Effector memory CD8-positive, alpha-beta T cell (primary cell): Measurements from ENCODE around the gene RNF141.

Experiments
- ATAC-seq: fragments of 150-1000 bp; cut with Tn5 transposase; replicated peaks from 2 replicates; pipeline ENCODE4 v1.10.0; 2021; ENCODE audit warnings: mild to moderate bottlenecking, moderate library complexity
- DNase-seq, 3 experiments: peaks; one replicate each; pipeline ENCODE4 v3.0.0; 2021
- H3K27ac Mint-ChIP-seq, 2 donors: one replicate each; pipeline ENCODE4 v1.8.0; 2022; ENCODE audit warnings: mild to moderate bottlenecking in 2 of 2, mixed read lengths in 2 of 2, moderate library complexity in 2 of 2
- H3K27me3 Mint-ChIP-seq, 2 donors: one replicate each; pipeline ENCODE4 v1.8.0; 2022; ENCODE audit warnings: mixed read lengths in 2 of 2
- H3K36me3 Mint-ChIP-seq: one replicate; pipeline ENCODE4 v1.8.0; 2022; ENCODE audit warnings: mild to moderate bottlenecking, moderate library complexity, mixed read lengths; ENCODE audit not compliant: insufficient read depth
- H3K4me1 Mint-ChIP-seq, 2 donors: one replicate each; pipeline ENCODE4 v1.8.0; 2022; ENCODE audit warnings: low read depth in 2 of 2, mixed read lengths in 2 of 2
- H3K4me3 Mint-ChIP-seq, 2 donors: one replicate each; pipeline ENCODE4 v1.8.0; 2022; ENCODE audit warnings: mild to moderate bottlenecking in 2 of 2, mixed read lengths in 2 of 2, moderate library complexity in 2 of 2
- H3K9me3 Mint-ChIP-seq, 2 donors: one replicate each; pipeline ENCODE4 v1.8.0; 2022; ENCODE audit warnings: mixed read lengths in 2 of 2

RNF141 gene

DNA sequence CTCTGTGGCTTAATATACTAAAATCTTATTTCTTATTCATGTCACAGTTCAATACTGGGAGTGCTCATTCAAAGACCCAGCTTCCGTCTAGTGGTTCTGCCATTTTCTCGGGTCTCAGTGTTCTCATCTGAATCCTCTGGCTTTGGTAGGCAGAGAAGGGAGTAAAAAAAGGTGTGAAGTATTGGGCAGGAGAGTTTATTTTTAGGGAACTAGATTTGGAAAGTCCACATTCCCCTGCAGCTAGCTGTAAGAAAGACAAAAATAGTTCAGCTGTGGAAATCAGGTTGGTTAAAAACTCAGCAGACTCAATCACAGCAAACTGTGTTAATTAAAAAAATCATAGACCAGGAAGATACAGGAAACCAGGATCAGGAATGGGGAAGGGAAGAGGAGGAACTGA, 31.5 kb upstream of the RNF141 start:
- ATAC-seq (no peak), DNase-seq (no peak)
- Mint-ChIP-seq H3K36me3 (no peaks in the 10 kb centered on the region), H3K4me3 (no peak overlapping the region), H3K27me3 (peaks cover 17 to 47% of the 10 kb centered on the region in 2 donors), H3K27ac (no peak overlapping the region), H3K9me3 (no peaks in the 10 kb centered on the region), H3K4me1 (no peaks in the 10 kb centered on the region)

DNA sequence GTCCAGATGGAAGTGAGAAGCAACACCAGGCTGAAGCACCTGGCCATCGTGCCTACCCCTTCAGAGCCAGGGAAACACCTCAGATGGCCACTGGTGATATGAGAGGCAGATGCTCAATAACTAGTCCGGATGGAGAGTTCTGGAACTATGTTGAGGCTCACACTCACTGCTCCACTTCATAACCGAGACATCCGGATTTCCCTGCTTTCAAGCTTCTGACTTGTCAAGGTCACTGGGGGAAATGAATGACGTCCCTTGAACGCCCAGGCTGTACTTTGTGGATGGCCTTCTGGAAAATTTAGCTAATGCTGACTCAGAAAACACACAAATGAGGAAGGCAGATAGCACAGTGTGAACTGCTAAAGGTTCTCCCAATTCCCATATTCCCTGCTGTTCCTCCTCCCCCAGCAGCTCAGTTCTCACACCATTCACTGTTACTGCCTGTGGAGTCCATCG, 27.5 kb upstream of the RNF141 start, which contains the start of gene LYVE1:
Gene LYVE1 (minus strand): TSS at position 180 of the 456 bp plus-strand sequence. CDS start 133 bp downstream, at position 47.
- Mint-ChIP-seq H3K27me3 (peaks cover 28 to 59% of the 10 kb centered on the region in 2 donors), H3K36me3 (no peaks in the 10 kb centered on the region), H3K27ac (peak within 1 kb of the TSS in 1 of 2 donors; percentile 24), H3K9me3 (no peaks in the 10 kb centered on the region), H3K4me3 (no peak within 1 kb of the TSS), H3K4me1 (no peaks in the 10 kb centered on the region)
- DNase-seq (no peak), ATAC-seq (no peak)

DNA sequence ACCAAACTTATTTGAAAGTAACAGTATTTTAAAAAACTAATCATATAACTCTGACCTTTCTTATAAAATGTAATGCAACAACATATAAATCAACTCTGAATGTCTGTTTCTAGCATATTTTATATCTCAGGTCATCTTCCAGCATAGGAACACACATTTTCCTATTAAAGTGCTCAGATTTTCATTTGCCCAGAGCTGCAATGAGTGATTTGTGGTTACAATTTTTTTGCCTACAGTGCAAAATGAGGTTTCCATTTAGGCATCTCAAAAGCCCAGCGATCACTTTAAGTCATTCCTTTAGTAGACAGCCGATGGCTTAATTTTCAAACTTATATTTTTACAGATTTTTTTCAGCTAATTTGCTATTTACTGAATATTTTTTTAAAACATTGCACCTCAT, 26.5 kb upstream of the RNF141 start:
- Mint-ChIP-seq H3K27ac (no peak overlapping the region), H3K4me1 (no peaks in the 10 kb centered on the region), H3K9me3 (no peaks in the 10 kb centered on the region), H3K4me3 (no peak overlapping the region), H3K27me3 (peaks cover 28 to 56% of the 10 kb centered on the region in 2 donors), H3K36me3 (no peaks in the 10 kb centered on the region)
- DNase-seq, result no peak
- no peak for ATAC-seq

DNA sequence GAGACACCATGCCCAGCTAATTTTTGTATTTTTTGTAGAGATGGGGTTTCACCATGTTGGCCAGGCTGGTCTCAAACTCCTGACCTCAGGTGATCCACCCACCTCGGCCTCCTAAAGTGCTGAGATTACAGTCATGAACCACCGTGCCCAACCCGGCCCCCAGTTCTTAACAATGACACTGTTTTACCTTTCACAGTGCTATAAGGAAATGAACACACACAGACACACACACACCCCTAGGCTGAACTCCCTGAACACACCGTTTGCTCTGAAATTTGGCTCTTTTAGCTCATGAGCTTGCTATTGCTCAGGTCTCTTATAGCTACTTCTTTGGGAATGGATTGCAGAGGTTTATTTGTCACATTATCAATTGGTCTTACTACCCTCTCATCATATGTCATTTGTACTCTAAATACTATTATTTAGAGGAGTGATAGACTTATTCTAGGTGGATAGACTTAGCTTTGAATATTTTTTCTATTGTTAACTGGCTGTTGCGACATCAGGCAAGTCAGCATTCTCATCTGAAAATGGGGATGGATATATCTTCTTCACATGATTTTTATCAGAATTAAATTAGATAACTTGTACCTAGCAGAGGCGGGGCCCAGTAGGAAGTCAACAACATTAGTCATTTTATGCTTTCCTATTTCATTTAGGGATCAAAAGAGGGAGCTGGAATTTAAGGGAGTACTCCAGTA, 25.4 kb upstream of the RNF141 start:
- Mint-ChIP-seq H3K27me3 (peaks cover 19 to 45% of the 10 kb centered on the region in 2 donors), H3K9me3 (no peaks in the 10 kb centered on the region), H3K27ac (no peak overlapping the region), H3K36me3 (no peaks in the 10 kb centered on the region), H3K4me3 (no peak overlapping the region), H3K4me1 (no peaks in the 10 kb centered on the region)
- DNase-seq (no peak), ATAC-seq (no peak)

DNA sequence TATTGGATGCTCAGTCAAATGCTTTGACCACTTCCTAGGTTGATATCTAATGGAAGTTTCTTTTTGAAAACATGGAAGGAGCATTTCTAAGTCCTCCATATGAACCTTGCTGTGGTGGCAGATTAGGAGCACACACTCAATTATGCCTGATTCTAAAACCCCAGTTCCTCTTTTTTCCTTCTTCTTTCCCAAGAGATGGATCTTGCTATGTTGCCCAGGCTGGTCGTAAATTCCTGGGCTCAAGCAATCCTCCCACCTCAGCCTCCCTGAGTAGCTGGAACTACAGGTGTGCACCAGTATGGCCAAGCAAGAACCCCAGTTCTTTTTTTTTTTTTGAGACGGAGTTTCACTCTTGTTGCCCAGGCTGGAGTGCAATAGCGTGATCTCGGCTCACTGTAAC, 24.5 kb upstream of the RNF141 start:
- Mint-ChIP-seq H3K4me3 (no peak overlapping the region), H3K27me3 (peaks cover 15 to 40% of the 10 kb centered on the region in 2 donors), H3K36me3 (no peaks in the 10 kb centered on the region), H3K9me3 (no peaks in the 10 kb centered on the region), H3K4me1 (no peaks in the 10 kb centered on the region), H3K27ac (no peak overlapping the region)
- no peak for DNase-seq
- no peak for ATAC-seq

DNA sequence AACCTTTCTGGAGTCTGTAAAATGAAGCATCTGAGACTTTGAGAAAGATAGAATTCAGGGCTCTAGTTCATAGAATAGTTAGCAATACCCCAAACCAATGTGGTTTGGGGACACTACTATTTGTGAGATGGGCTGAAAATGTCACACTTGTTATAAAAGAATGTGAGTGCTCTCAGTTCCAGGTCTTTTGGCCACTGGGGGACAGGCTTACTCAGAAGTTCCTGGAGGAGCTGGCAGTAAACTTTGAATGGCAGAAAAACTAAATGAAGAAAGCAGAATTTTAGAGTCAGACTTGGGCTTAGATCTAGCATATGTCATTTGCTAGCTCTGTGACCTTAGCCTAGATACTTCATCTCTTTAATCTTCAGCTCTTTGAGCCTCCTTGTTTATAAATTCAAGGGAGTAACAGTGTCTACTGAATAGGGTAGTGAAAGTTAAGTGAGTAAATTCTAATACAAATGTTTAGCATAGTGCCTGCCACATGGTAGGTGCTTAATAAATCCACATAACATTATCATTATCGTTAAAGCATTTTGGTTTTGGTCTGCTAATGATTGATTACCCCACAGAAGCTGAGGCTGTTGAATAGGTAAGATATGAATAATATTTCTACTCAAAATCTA, 23.8 kb upstream of the RNF141 start:
- Mint-ChIP-seq H3K27ac (no peak overlapping the region), H3K36me3 (no peaks in the 10 kb centered on the region), H3K4me1 (no peaks in the 10 kb centered on the region), H3K27me3 (peaks cover 15 to 40% of the 10 kb centered on the region in 2 donors), H3K4me3 (no peak overlapping the region), H3K9me3 (no peaks in the 10 kb centered on the region)
- DNase-seq (no peak), ATAC-seq (no peak)

DNA sequence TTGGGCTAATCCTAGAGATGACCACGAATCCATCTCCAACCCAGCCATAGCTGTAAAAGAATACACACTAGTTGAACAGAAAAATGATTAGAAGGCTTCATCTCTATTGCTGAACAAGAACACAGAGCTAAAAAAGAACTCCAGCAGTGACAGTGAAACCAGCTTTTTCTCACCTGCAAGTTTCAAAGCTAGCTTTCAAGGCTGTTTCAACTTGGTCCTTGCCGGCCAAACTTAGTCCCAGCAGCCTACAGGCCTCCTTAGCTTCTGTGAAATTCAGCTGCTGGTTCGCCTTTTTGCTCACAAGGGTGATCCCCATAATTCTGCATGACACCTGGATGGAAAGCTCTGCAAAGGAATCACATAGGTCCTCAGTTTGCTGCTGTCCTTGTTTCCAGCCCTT, 23.0 kb upstream of the RNF141 start:
- Mint-ChIP-seq H3K4me3 (no peak overlapping the region), H3K36me3 (no peaks in the 10 kb centered on the region), H3K27me3 (peaks cover 15 to 37% of the 10 kb centered on the region in 2 donors), H3K9me3 (no peaks in the 10 kb centered on the region), H3K4me1 (no peaks in the 10 kb centered on the region), H3K27ac (no peak overlapping the region)
- ATAC-seq (no peak), DNase-seq (no peak)

DNA sequence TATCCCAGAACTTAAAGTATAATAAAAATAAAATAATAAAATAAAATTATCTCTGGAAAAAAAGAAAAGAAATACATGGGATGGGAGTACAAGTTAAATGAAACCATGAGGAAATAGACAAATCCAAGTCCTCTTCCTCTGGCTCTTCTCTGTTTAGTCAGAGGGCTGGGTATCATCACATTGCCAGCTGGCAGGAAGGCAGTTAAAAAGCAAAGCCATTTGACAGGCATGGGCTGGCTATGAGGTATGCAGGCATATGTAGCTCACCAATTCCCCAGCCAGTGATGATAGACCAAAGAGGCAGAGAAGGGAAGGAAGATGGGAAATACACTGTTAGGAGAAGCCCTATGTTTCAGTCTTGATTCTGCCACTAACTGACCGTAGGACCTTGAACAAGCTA, 21.0 kb upstream of the RNF141 start:
- no peak for DNase-seq
- Mint-ChIP-seq H3K36me3 (no peaks in the 10 kb centered on the region), H3K4me3 (no peak overlapping the region)

DNA sequence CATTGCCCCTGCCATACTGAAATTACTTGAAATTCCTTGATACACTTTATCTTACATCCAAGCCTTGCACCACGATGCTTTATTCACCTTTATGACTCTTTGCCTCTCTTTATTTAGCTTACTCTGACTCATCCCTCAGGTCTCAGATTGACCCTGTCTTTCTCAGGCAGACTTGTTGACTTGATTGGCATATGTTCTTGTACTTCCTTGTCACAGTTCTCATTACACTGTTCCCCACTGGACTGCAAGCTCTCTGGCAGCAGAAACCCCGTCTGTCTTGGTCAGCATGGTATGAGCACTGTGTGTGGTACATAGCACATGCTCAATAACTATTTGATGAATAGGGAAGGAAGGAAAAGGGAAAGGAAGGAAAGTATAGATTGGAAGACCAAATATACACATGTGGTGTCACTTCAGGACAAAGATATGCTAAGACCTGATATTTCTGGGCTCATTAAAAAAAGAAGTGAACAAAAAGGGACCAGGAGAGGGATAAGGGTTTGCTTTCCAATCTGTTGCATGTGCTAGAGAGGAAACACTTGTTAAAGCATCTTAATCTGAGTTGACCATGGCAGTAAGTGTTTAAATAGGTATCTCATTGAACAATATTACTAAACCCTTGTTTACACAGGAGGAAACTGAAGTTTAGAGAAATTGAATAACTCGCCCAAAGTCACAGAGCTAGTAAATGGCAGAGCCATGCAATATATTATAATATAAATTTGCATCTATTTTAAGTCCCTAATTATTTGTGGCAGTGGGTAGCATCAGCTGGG, 20.2 kb upstream of the RNF141 start:
- peaks cover 17 to 34% of the 10 kb centered on the region in 2 donors for H3K27me3 Mint-ChIP-seq
- no peaks in the 10 kb centered on the region for H3K9me3 Mint-ChIP-seq
- DNase-seq (no peak), ATAC-seq (no peak)
- no peak overlapping the region for H3K4me3 Mint-ChIP-seq
- H3K4me1 Mint-ChIP-seq, result no peaks in the 10 kb centered on the region
- no peaks in the 10 kb centered on the region for H3K36me3 Mint-ChIP-seq
- H3K27ac Mint-ChIP-seq, result no peak overlapping the region

More for the DNA sequence above, 21.0 kb upstream of the RNF141 start:
- Mint-ChIP-seq H3K9me3 (no peaks in the 10 kb centered on the region), H3K27me3 (peaks cover 18 to 32% of the 10 kb centered on the region in 2 donors), H3K4me1 (no peaks in the 10 kb centered on the region), H3K27ac (no peak overlapping the region)
- ATAC-seq, result no peak

DNA sequence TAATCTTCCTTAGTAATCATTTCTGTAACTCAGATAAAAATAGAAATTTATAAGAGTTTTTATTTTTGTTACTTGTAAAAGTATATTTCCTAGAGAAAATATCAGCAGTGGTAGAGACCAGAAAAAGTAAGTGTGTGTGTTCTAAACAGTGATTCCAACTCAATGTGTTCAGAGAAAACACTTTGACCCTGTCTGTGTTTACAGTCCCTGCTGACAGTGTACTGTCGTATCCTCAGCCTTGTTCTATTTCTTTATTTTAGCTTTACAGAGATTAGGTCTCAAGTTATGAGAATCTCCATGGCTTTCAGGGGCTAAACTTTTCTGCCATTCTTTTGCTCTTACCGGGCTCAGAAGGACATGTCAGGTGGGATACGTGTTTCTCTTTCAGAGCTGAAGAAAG, 17.3 kb upstream of the RNF141 start:
- no peak for ATAC-seq
- Mint-ChIP-seq H3K27me3 (peaks cover 12 to 33% of the 10 kb centered on the region in 2 donors), H3K9me3 (no peaks in the 10 kb centered on the region), H3K4me3 (no peak overlapping the region), H3K4me1 (no peaks in the 10 kb centered on the region), H3K27ac (no peak overlapping the region), H3K36me3 (no peaks in the 10 kb centered on the region)
- no peak for DNase-seq

DNA sequence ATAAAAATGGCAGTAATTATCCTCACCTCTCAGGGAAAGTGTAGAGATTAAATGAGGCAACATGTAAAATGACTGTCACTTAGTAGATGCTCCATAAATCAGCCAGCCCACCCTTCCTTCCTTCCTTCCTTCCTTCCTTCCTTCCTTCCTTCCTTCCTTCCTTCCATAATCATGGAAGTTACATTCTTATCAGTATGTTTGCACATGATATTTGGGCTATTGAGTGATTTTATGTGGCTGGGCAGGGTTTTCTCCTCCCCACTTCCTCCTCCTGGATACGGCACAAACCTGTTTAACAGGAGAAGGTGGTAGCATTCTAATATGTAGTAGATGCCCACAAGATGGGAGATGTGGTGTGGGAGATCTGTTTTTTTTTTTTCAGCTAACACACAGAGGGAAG, 15.6 kb upstream of the RNF141 start:
- Mint-ChIP-seq H3K4me1 (no peaks in the 10 kb centered on the region), H3K27me3 (peaks cover 20 to 42% of the 10 kb centered on the region in 2 donors), H3K9me3 (peaks cover 0 to 4% of the 10 kb centered on the region in 2 donors), H3K36me3 (no peaks in the 10 kb centered on the region), H3K4me3 (no peak overlapping the region), H3K27ac (no peak overlapping the region)
- DNase-seq (no peak), ATAC-seq (no peak)

DNA sequence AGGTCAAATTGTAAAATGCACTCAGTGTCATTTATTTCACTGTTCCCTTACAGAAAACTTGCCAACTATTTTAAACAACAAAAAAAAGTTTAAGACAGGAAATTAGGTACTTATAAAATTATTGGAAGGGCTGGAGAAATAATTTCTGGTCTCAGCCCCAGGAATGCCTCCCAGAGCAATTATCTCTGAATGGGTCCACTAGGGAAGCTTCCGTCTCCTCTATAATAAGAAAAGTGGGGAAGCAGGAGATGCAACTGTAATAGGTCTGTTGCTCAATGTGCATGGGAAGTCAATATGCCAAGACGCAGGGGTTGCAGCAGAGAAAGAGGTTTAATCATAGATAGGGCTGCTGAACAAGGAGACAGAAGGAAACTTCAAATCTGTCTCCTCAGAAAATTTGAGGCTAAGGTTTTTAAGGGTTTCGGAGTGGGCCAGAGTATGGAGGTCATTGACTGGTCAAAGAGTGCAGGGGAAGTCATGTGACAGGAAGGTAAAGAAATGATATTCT, 10.9 kb upstream of the RNF141 start:
- Mint-ChIP-seq H3K9me3 (peaks cover 0 to 6% of the 10 kb centered on the region in 2 donors), H3K27ac (no peak overlapping the region), H3K36me3 (no peaks in the 10 kb centered on the region), H3K4me1 (no peaks in the 10 kb centered on the region), H3K27me3 (peaks cover 33 to 62% of the 10 kb centered on the region in 2 donors), H3K4me3 (no peak overlapping the region)
- ATAC-seq (no peak), DNase-seq (no peak)

DNA sequence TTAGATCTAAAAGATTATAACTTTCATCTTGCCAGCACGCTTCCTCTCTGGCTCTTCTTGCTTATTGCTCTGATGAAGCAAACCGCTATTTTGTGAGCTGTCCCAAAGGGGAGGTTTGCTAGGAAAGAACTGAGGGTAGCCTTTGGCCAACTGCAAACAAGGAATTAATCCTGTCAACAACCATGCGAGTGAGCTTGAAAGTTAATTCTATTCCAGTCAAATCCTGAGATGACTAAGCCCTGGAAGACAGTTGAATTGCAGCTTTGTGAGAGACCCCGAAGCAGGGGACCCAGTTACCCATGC, 10.3 kb upstream of the RNF141 start:
- H3K4me3 Mint-ChIP-seq, result no peak overlapping the region
- ATAC-seq (no peak), DNase-seq (no peak)
- no peaks in the 10 kb centered on the region for H3K4me1 Mint-ChIP-seq
- no peak overlapping the region for H3K27ac Mint-ChIP-seq
- H3K27me3 Mint-ChIP-seq, result peaks cover 27 to 55% of the 10 kb centered on the region in 2 donors
- peaks cover 0 to 6% of the 10 kb centered on the region in 2 donors for H3K9me3 Mint-ChIP-seq
- H3K36me3 Mint-ChIP-seq, result no peaks in the 10 kb centered on the region
